ENCODE measurements around the gene WWC2.

WWC2 gene

DNA sequence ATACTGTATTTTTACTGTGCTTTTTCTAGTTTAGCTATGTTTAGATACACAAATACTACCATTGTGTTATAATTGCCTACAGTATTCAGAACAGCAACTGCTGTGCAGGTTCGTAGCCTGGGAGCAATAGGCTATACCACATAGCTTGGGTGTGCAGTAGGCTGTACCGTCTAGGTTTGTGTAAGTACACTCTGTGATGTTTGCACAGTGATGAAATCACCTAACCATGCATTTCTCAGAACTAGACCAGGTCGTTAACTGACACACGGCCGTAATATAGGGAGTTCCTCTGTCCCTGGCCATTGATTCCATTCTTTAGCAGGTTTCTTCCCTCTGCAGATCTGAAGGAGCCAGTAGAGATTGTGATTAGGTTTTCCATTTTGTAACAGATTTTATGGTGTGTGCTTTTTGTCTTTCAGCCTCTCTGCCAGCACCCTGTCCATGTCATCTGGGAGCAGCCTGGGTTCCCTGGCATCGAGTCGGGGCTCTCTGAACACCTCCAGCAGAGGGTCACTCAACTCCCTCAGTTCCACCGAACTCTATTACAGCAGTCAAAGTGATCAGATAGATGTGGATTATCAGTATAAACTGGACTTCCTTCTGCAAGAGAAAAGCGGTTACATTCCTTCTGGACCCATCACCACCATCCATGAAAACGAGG lies 161.6 kb downstream of the WWC2 start:
- no peak overlapping the region for H3K18ac ChIP-seq (ENCODE audit: low read length)
- no peak overlapping the region for H4K5ac ChIP-seq (ENCODE audit: low read length)
- no peak overlapping the region for H4K8ac ChIP-seq (ENCODE audit: low read depth, low read length)
- H3K23ac ChIP-seq (ENCODE audit: low read length): no peak overlapping the region
- H2BK120ac ChIP-seq (ENCODE audit: low read depth, low read length): no peak overlapping the region
- H3K79me2 ChIP-seq (ENCODE audit: control insufficient read depth, insufficient read depth, low read length): no peaks in the 10 kb centered on the region
- peaks cover 3% of the 10 kb centered on the region for H3K79me1 ChIP-seq (ENCODE audit: low read length)
- H3K27ac ChIP-seq (ENCODE audit: low read depth, low read length): no peak overlapping the region
- no peak overlapping the region for H3K56ac ChIP-seq (ENCODE audit: low read length)
- peaks cover 2% of the 10 kb centered on the region for H3K36me3 ChIP-seq (ENCODE audit: control insufficient read depth, insufficient read depth, low read length)
- no peak overlapping the region for H3K4me3 ChIP-seq (ENCODE audit: low read length)
- H2BK15ac ChIP-seq (replicated peaks; ENCODE audit: low read depth): no peak overlapping the region
- H3K9ac ChIP-seq (ENCODE audit: low read length): no peak overlapping the region
- WGBS (ENCODE audit: extremely low coverage, insufficient coverage, low lambda C conversion rate): no CpG with 5 or more reads among the region's 10 CpGs
- H2BK5ac ChIP-seq (ENCODE audit: low read length): no peak overlapping the region
- no peaks in the 10 kb centered on the region for H3K27me3 ChIP-seq (ENCODE audit: insufficient read depth, low read length, poor library complexity)
- no peak overlapping the region for H3K4ac ChIP-seq (ENCODE audit: low read depth, low read length)
- H2AK5ac ChIP-seq (ENCODE audit: low read length): no peak overlapping the region
- H3K4me2 ChIP-seq (ENCODE audit: low read length): no peak overlapping the region
- H3K4me1 ChIP-seq (ENCODE audit: control insufficient read depth, low read depth, low read length): no peaks in the 10 kb centered on the region
- no peak for DNase-seq

DNA sequence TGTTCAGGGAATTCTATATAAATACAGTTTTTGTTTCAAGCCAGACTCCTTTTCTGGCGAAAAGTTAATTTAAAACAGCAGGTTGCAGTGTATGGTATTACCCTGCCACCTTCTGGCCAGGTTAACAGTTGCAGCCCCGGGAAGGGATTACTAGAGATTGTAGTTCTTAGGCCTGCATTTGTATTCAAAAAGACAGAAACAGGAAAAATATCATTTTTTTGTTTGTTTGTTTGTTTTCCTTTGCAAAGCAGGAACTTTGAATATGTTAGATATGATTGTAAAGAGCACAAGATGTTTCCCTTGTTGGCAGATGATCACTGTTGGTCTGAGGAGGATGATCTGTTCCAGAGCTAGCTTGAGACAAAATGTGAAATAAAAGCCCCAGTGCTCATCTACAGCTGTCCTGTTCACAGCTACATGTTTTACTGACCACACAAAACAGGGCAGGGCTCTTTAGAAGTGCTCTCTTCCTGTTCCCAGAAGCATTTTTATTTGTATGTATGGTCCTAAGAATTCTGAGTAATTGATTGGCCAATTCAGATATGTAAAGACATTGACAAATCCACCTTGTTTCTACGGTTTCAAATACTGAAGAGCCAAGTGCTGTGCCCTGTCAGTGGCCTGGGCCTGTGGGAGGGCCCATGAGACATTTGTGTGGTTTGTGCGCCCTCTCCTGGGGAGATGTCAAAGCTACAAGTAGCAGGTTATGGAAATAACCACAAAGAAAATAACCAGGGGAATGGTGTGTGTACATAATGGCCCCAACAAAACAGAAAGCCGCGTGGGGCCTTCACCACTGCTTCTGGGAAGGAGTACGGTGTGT lies 163.1 kb downstream of the WWC2 start:
- Histone ChIP-seq H4K8ac (ENCODE audit: low read depth, low read length) (no peak overlapping the region), H3K18ac (ENCODE audit: low read length) (peak overlapping the region; percentile 40), H3K79me1 (ENCODE audit: low read length) (peaks cover 2% of the 10 kb centered on the region), H3K36me3 (ENCODE audit: control insufficient read depth, insufficient read depth, low read length) (no peaks in the 10 kb centered on the region), H3K4me2 (ENCODE audit: low read length) (no peak overlapping the region), H2AK5ac (ENCODE audit: low read length) (no peak overlapping the region), H3K79me2 (ENCODE audit: control insufficient read depth, insufficient read depth, low read length) (no peaks in the 10 kb centered on the region), H4K5ac (ENCODE audit: low read length) (no peak overlapping the region), H3K23ac (ENCODE audit: low read length) (no peak overlapping the region), H3K4me3 (ENCODE audit: low read length) (no peak overlapping the region), H3K27me3 (ENCODE audit: insufficient read depth, low read length, poor library complexity) (no peaks in the 10 kb centered on the region), H3K4ac (ENCODE audit: low read depth, low read length) (no peak overlapping the region), H3K56ac (ENCODE audit: low read length) (no peak overlapping the region), H3K27ac (ENCODE audit: low read depth, low read length) (no peak overlapping the region), H2BK15ac (replicated peaks; ENCODE audit: low read depth) (no peak overlapping the region), H2BK120ac (ENCODE audit: low read depth, low read length) (no peak overlapping the region), H3K4me1 (ENCODE audit: control insufficient read depth, low read depth, low read length) (no peaks in the 10 kb centered on the region), H2BK5ac (ENCODE audit: low read length) (no peak overlapping the region), H3K9ac (ENCODE audit: low read length) (no peak overlapping the region)
- no CpG with 5 or more reads among the region's 7 CpGs for WGBS (ENCODE audit: extremely low coverage, insufficient coverage, low lambda C conversion rate)
- DNase-seq: peak; percentile 86

DNA sequence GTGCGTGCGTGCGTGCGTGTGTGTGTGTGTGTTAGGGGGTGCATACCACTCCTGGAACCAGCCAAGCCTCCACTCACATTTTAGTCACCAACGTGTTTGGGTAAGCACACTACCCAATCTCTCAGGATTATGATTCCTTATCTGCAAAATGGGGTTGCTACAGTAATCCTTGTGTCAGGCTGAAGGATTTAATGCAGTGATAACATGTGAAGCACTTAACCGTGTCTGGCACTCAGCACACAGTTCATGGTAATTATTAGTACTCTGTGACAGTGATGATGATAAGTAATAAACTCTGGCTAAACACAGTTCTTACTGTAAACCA lies 163.7 kb downstream of the WWC2 start:
- Histone ChIP-seq H3K56ac (ENCODE audit: low read length) (no peak overlapping the region), H2BK120ac (ENCODE audit: low read depth, low read length) (no peak overlapping the region), H3K4me2 (ENCODE audit: low read length) (no peak overlapping the region), H3K4me1 (ENCODE audit: control insufficient read depth, low read depth, low read length) (no peaks in the 10 kb centered on the region), H2AK5ac (ENCODE audit: low read length) (no peak overlapping the region), H3K9ac (ENCODE audit: low read length) (no peak overlapping the region), H2BK5ac (ENCODE audit: low read length) (no peak overlapping the region), H3K36me3 (ENCODE audit: control insufficient read depth, insufficient read depth, low read length) (no peaks in the 10 kb centered on the region), H3K4ac (ENCODE audit: low read depth, low read length) (no peak overlapping the region), H3K79me1 (ENCODE audit: low read length) (no peaks in the 10 kb centered on the region), H3K4me3 (ENCODE audit: low read length) (no peak overlapping the region), H3K27ac (ENCODE audit: low read depth, low read length) (no peak overlapping the region), H4K8ac (ENCODE audit: low read depth, low read length) (no peak overlapping the region), H3K18ac (ENCODE audit: low read length) (no peak overlapping the region), H3K23ac (ENCODE audit: low read length) (no peak overlapping the region), H3K27me3 (ENCODE audit: insufficient read depth, low read length, poor library complexity) (no peaks in the 10 kb centered on the region), H4K5ac (ENCODE audit: low read length) (no peak overlapping the region), H3K79me2 (ENCODE audit: control insufficient read depth, insufficient read depth, low read length) (no peaks in the 10 kb centered on the region), H2BK15ac (replicated peaks; ENCODE audit: low read depth) (no peak overlapping the region)
- DNase-seq: no peak
- no CpG with 5 or more reads among the region's 6 CpGs for WGBS (ENCODE audit: extremely low coverage, insufficient coverage, low lambda C conversion rate)

DNA sequence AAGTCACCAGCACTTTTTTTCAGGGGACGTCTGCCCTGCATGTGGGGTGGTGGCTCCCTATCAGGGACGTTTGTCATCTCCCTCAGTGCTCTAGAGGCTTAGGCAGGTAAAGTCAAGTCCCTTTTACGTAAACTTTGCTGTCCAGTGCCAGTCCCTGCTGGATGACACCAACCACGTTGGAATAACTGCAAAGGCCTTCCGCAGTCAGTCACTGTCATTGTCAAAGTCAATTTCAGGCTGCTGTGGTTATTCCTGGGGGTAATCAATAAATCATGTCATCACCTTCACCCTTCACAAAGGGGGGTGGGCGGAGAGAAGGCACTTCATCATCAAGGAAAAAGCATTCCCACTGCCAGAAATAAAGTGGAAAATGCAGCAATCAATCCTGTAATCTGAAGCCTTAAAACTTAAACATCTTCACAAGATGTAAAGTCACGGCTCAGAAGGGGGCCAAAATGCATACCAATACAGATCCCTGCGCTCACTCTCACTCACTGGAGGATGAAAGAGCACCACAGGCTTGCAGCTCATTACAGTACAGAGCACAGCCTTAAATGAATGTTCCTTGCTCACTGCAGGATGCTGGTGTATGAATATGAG lies 164.8 kb downstream of the WWC2 start:
- Histone ChIP-seq H3K79me2 (ENCODE audit: control insufficient read depth, insufficient read depth, low read length) (no peaks in the 10 kb centered on the region), H4K5ac (ENCODE audit: low read length) (no peak overlapping the region), H3K18ac (ENCODE audit: low read length) (no peak overlapping the region), H3K27me3 (ENCODE audit: insufficient read depth, low read length, poor library complexity) (no peaks in the 10 kb centered on the region), H3K4me1 (ENCODE audit: control insufficient read depth, low read depth, low read length) (no peaks in the 10 kb centered on the region), H2AK5ac (ENCODE audit: low read length) (no peak overlapping the region), H2BK120ac (ENCODE audit: low read depth, low read length) (no peak overlapping the region), H2BK5ac (ENCODE audit: low read length) (no peak overlapping the region), H3K4ac (ENCODE audit: low read depth, low read length) (no peak overlapping the region), H4K8ac (ENCODE audit: low read depth, low read length) (no peak overlapping the region), H3K56ac (ENCODE audit: low read length) (no peak overlapping the region), H3K23ac (ENCODE audit: low read length) (no peak overlapping the region), H3K27ac (ENCODE audit: low read depth, low read length) (no peak overlapping the region), H3K36me3 (ENCODE audit: control insufficient read depth, insufficient read depth, low read length) (no peaks in the 10 kb centered on the region), H3K4me3 (ENCODE audit: low read length) (no peak overlapping the region), H3K79me1 (ENCODE audit: low read length) (no peaks in the 10 kb centered on the region), H2BK15ac (replicated peaks; ENCODE audit: low read depth) (no peak overlapping the region), H3K9ac (ENCODE audit: low read length) (no peak overlapping the region), H3K4me2 (ENCODE audit: low read length) (no peak overlapping the region)
- DNase-seq: no peak
- WGBS (ENCODE audit: extremely low coverage, insufficient coverage, low lambda C conversion rate): no CpG with 5 or more reads among the region's 8 CpGs

DNA sequence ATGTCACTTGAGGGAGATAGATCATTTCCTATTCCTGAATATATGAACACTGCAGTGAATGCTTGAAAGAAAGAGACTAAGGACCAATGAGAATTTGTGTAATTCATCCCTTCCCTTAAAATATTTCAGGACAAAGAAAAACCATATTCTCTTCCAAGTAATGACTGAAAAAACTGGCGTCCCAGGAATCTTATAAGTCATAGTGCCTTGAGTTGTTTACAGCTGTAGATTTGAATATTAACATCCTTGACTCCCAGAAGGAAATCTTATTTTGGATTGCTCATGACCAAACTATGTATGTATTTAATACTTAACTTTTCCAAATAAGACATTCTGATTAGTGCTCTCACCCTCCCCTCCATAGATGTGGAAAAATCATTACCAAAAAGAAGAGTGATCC lies 165.6 kb downstream of the WWC2 start:
- Histone ChIP-seq H4K5ac (ENCODE audit: low read length) (no peak overlapping the region), H3K4me2 (ENCODE audit: low read length) (no peak overlapping the region), H3K4ac (ENCODE audit: low read depth, low read length) (no peak overlapping the region), H4K8ac (ENCODE audit: low read depth, low read length) (no peak overlapping the region), H3K79me2 (ENCODE audit: control insufficient read depth, insufficient read depth, low read length) (no peaks in the 10 kb centered on the region), H2BK15ac (replicated peaks; ENCODE audit: low read depth) (no peak overlapping the region), H2BK5ac (ENCODE audit: low read length) (no peak overlapping the region), H3K4me3 (ENCODE audit: low read length) (no peak overlapping the region), H3K18ac (ENCODE audit: low read length) (no peak overlapping the region), H3K9ac (ENCODE audit: low read length) (no peak overlapping the region), H2BK120ac (ENCODE audit: low read depth, low read length) (no peak overlapping the region), H3K79me1 (ENCODE audit: low read length) (no peaks in the 10 kb centered on the region), H3K4me1 (ENCODE audit: control insufficient read depth, low read depth, low read length) (no peaks in the 10 kb centered on the region), H3K27ac (ENCODE audit: low read depth, low read length) (no peak overlapping the region), H3K23ac (ENCODE audit: low read length) (no peak overlapping the region), H3K27me3 (ENCODE audit: insufficient read depth, low read length, poor library complexity) (no peaks in the 10 kb centered on the region), H3K56ac (ENCODE audit: low read length) (no peak overlapping the region), H3K36me3 (ENCODE audit: control insufficient read depth, insufficient read depth, low read length) (no peaks in the 10 kb centered on the region), H2AK5ac (ENCODE audit: low read length) (no peak overlapping the region)
- DNase-seq: no peak
- WGBS (ENCODE audit: extremely low coverage, insufficient coverage, low lambda C conversion rate): no CpG with 5 or more reads among the region's 1 CpG

All from mesendoderm (in vitro differentiated cells).